IMR-90 (cell line): ENCODE data around the gene NEGR1. TPM values are rescaled to one million over a fixed set of nuclear protein-coding genes. Genes with fewer than 3 reads are reported as not detected.

Source experiments
- ATAC-seq: fragments of 200-7000 bp; cut with Tn5 transposase; 2 replicates; pipeline ENCODE4 v1.9.1; 2020; ENCODE audit warnings: low read depth, mild to moderate bottlenecking, moderate library complexity
- BruUV-seq: library from RNA; stranded (reverse); fragments of 400-500 nt; replicated peaks from 2 replicates; lab custom pipeline; 2021; lab: Mats Ljungman, UMichigan
- CTCF ChIA-PET: fragments of 300-600 bp; formaldehyde crosslinking; extraction: SDS; loops from one replicate; lab custom pipeline; 2021; ENCODE audit warnings: antibody characterized with exemption; lab: Yijun Ruan, JAX
- POLR2A ChIA-PET: fragments of 300-600 bp; sonication (Branson Sonifier 250); formaldehyde crosslinking; loops from one replicate; lab custom pipeline; 2022; ENCODE audit warnings: antibody characterized with exemption; ENCODE audit not compliant: unreplicated experiment; lab: Charles Lee
- DNase-seq: peaks from one replicate; pipeline ENCODE4 v3.0.0; 2013
- H2AFZ ChIP-seq: replicated peaks from 2 replicates; pipeline ENCODE3; 2013; ENCODE audit warnings: low read length, mild to moderate bottlenecking; ENCODE audit not compliant: poor library complexity
- H2AK5ac ChIP-seq: 2 replicates; pipeline ENCODE4 v1.6.1; 2013; ENCODE audit warnings: low read depth, low read length, inconsistent platforms
- H2AK9ac ChIP-seq: replicated peaks from 2 replicates; pipeline ENCODE3; 2013; ENCODE audit warnings: mild to moderate bottlenecking, low read depth, low read length, moderate library complexity; ENCODE audit not compliant: poor library complexity
- H2BK120ac ChIP-seq: 2 replicates; pipeline ENCODE4 v1.6.1; 2013; ENCODE audit warnings: low read depth, low read length, inconsistent platforms
- H2BK15ac ChIP-seq: 3 replicates; pipeline ENCODE4 v1.6.1; 2013; ENCODE audit warnings: low read depth, low read length, inconsistent platforms
- H2BK20ac ChIP-seq: 2 replicates; pipeline ENCODE4 v1.6.1; 2013; ENCODE audit warnings: low read depth, mild to moderate bottlenecking, inconsistent platforms, low read length, moderate library complexity
- H2BK5ac ChIP-seq: 2 replicates; pipeline ENCODE4 v1.6.1; 2013; ENCODE audit warnings: mild to moderate bottlenecking, low read depth, low read length, inconsistent platforms; ENCODE audit not compliant: poor library complexity, severe bottlenecking
- H3K14ac ChIP-seq: replicated peaks from 2 replicates; pipeline ENCODE4 v1.6.1; 2013; ENCODE audit warnings: low read depth, low read length, inconsistent platforms
- H3K18ac ChIP-seq: 2 replicates; pipeline ENCODE4 v1.6.1; 2013; ENCODE audit warnings: low read depth, low read length, control low read depth
- H3K23ac ChIP-seq: 2 replicates; pipeline ENCODE4 v1.6.1; 2013; ENCODE audit warnings: low read depth, low read length, inconsistent platforms
- H3K27ac ChIP-seq: 2 replicates; pipeline ENCODE4 v1.5.1; 2013; ENCODE audit warnings: mild to moderate bottlenecking, control low read depth, low read length; ENCODE audit not compliant: insufficient read depth
- H3K27me3 ChIP-seq: 2 replicates; pipeline ENCODE4 v1.6.1; 2013; ENCODE audit warnings: low read length; ENCODE audit not compliant: control insufficient read depth, insufficient read depth
- H3K36me3 ChIP-seq: 2 replicates; pipeline ENCODE4 v1.6.1; 2013; ENCODE audit warnings: low read length, mixed read lengths; ENCODE audit not compliant: control insufficient read depth, insufficient read depth
- H3K4ac ChIP-seq: 2 replicates; pipeline ENCODE4 v1.6.1; 2013; ENCODE audit warnings: low read depth, low read length, inconsistent platforms
- H3K4me1 ChIP-seq: 2 replicates; pipeline ENCODE4 v1.6.1; 2013; ENCODE audit warnings: low read length, mixed read lengths; ENCODE audit not compliant: control insufficient read depth, insufficient read depth
- H3K4me2 ChIP-seq: 2 replicates; pipeline ENCODE4 v1.6.1; 2013; ENCODE audit warnings: low read depth, mild to moderate bottlenecking, control low read depth, low read length, moderate library complexity
- H3K4me3 ChIP-seq: 2 replicates; pipeline ENCODE4 v1.5.1; 2013; ENCODE audit warnings: low read depth, mild to moderate bottlenecking, control low read depth, low read length, moderate library complexity; ENCODE audit not compliant: insufficient read depth
- H3K56ac ChIP-seq: 2 replicates; pipeline ENCODE4 v1.6.1; 2013; ENCODE audit warnings: low read length, inconsistent platforms; ENCODE audit not compliant: insufficient read depth; ENCODE audit errors: extremely low read depth
- H3K79me1 ChIP-seq, 2 experiments: 2 replicates each; pipeline ENCODE4 v1.6.1; 2013; ENCODE audit warnings: low read length in 2 of 2, inconsistent platforms in 1 of 2, low read depth in 1 of 2
- H3K9ac ChIP-seq: 2 replicates; pipeline ENCODE4 v1.6.1; 2013; ENCODE audit warnings: low read depth, low read length, control low read depth
- H3K9me1 ChIP-seq: 2 replicates; pipeline ENCODE4 v1.6.1; 2013; ENCODE audit warnings: low read length, inconsistent platforms; ENCODE audit not compliant: insufficient read depth
- H3K9me3 ChIP-seq: 2 replicates; pipeline ENCODE4 v1.6.1; 2013; ENCODE audit warnings: low read length; ENCODE audit not compliant: control insufficient read depth, insufficient read depth
- H4K20me1 ChIP-seq: 2 replicates; pipeline ENCODE4 v1.6.1; 2013; ENCODE audit warnings: low read length, inconsistent platforms; ENCODE audit not compliant: insufficient read depth
- H4K5ac ChIP-seq: 2 replicates; pipeline ENCODE4 v1.6.1; 2013; ENCODE audit warnings: mild to moderate bottlenecking, low read depth, low read length, control low read depth
- H4K8ac ChIP-seq, 2 experiments: 2 replicates each; pipeline ENCODE4 v1.6.1; 2013; ENCODE audit warnings: low read depth in 2 of 2, low read length in 2 of 2, control low read depth in 1 of 2, inconsistent platforms in 1 of 2
- H4K91ac ChIP-seq: 2 replicates; pipeline ENCODE4 v1.6.1; 2013; ENCODE audit warnings: low read depth, low read length, inconsistent platforms; ENCODE audit not compliant: insufficient read depth
- POLR2A ChIP-seq: IDR thresholded peaks from 2 replicates; pipeline ENCODE4 v1.6.1; 2012; ENCODE audit warnings: mild to moderate bottlenecking, low read depth, low read length
- RAD21 ChIP-seq: IDR thresholded peaks from 2 replicates; pipeline ENCODE4 v1.6.1; 2012; ENCODE audit warnings: low read length, improper control_type of control experiment
- WGBS, 2 experiments: methylation state at CpG; one replicate each; pipeline versions ENCODE4 v1.1.5 to v1.1.7; 2013; ENCODE audit warnings: missing lambda C conversion rate in 2 of 2; ENCODE audit not compliant: insufficient read length in 1 of 2; ENCODE audit errors: extremely low coverage in 2 of 2; 5-methylcytosine and 5-hydroxymethylcytosine counted together
- dilution Hi-C: fragments of 300-500 bp; cut with HindIII; formaldehyde crosslinking; loops from one replicate; pipeline ENCODE4 v1.14.3; 2018; ENCODE audit warnings: low sequenced_read_pairs; ENCODE audit not compliant: unreplicated experiment
- in situ Hi-C: fragments of 300-500 bp; cut with MboI; formaldehyde crosslinking; loops from 3 replicates; pipeline ENCODE4 v1.14.3; 2019; ENCODE audit warnings: low sequenced_read_pairs, inconsistent platforms, mixed read lengths
- intact Hi-C: fragments of 100-400 bp; cut with micrococcal nuclease; formaldehyde crosslinking; loops from 2 replicates; pipeline ENCODE4 v1.10.0; 2022
- polyA plus RNA-seq, 3 experiments: library from polyadenylated mRNA; depleted of rRNA; stranded (reverse); fragments of >200 nt; gene quantifications; 2 replicates each; pipeline ENCODE4 v1.2.3, GENCODE V29; 2012; ENCODE audit warnings: low replicate concordance in 1 of 3
- total RNA-seq: library from RNA; depleted of rRNA; stranded (reverse); fragments of >200 nt; gene quantifications from 2 replicates; pipeline ENCODE4 v1.2.3, GENCODE V29; 2012

NEGR1 gene
- total and polyA plus RNA-seq, 2 of the 4 experiments (the other 2 are of a cell fraction), result 5.1 to 9.1 TPM

DNA sequence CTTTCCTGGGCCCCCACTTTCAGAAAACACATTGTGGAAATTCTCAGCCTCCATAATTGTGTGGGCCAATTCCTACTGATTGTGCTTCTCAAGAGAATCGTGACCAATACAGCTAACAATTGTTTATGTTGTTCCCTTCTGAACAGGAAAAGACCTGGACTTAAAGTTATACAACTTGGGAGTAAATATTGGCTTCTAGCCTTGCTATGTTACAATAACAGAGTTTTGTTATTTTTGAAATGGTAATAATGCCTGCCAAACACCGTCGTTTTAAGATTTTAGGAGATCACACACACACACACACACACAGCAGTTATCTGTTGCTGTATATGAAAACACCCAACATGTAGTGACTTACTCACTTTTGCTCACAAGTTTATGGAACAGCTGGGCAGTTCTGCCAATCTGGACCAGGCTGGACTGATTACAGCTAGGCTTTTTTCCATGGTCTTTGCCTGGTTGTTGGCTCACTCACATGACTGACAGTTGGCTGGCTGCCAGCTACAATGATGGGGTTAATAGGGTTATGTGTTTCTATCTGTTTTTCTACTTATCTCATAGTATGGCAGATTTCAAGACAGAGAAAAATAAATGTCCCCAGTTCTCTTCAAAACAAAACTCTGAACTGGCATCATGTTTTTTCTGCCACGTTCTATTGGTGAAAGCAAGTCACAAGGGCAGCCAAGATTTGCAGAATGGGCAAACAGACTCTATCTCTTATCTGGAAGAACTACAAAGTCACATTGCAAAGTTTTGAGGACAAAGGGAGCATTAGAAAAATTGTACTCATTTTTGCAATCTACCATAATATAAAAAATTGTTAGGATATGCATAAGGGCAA is 447.5 kb downstream of the NEGR1 start (continued):
- no peak for TF ChIP-seq POLR2A

- H3K9ac ChIP-seq, result no peak overlapping the region
- dilution Hi-C loops, result no loop called here
- BruUV-seq, result no TSS peak
- DNase-seq (no peak), ATAC-seq (no peak)
- no peak overlapping the region for H2BK20ac ChIP-seq
- no peak overlapping the region for H2AFZ ChIP-seq
- H3K4ac ChIP-seq, result no peak overlapping the region
- H2AK5ac ChIP-seq, result no peak overlapping the region
- H4K5ac ChIP-seq, result no peak overlapping the region
- H3K18ac ChIP-seq, result no peak overlapping the region
- H4K91ac ChIP-seq, result no peak overlapping the region
- POLR2A ChIA-PET, result no interaction called here
- no peak overlapping the region for H2BK120ac ChIP-seq
- no peak overlapping the region for H3K4me2 ChIP-seq
- no peak overlapping the region for H3K27ac ChIP-seq
- H3K23ac ChIP-seq, result no peak overlapping the region
- H3K36me3 ChIP-seq, result no peaks in the 10 kb centered on the region
- CTCF ChIA-PET, result no interaction called here
- H4K8ac ChIP-seq, result no peak overlapping the region
- H2BK5ac ChIP-seq, result no peak overlapping the region
- 80% methylated on average over 4 of the region's 4 CpGs; no CpG with 5 or more reads in 1 of the 2 experiments for WGBS, 2 experiments
- no peak overlapping the region for H2BK15ac ChIP-seq
- no peak overlapping the region for H2AK9ac ChIP-seq
- intact Hi-C loops, result no loop called here
- no peaks in the 10 kb centered on the region for H3K4me1 ChIP-seq
- H3K4me3 ChIP-seq, result no peak overlapping the region
- no peaks in the 10 kb centered on the region; a peak in 1 of 4 replicates for H3K79me1 ChIP-seq
- in situ Hi-C loops, result no loop called here
- no peak overlapping the region for H3K14ac ChIP-seq
- H3K9me1 ChIP-seq, result no peaks in the 10 kb centered on the region; the same call in 1 of the 2 replicates
- H3K9me3 ChIP-seq, result no peaks in the 10 kb centered on the region
- no peak overlapping the region for H3K56ac ChIP-seq
- TF ChIP-seq RAD21, result no peak
- no peaks in the 10 kb centered on the region for H4K20me1 ChIP-seq
- H3K27me3 ChIP-seq, result no peaks in the 10 kb centered on the region
Measured at GRCh38 chr1:71831646-71832045, 450.7 kb downstream of the NEGR1 start.
